ENCODE results near the gene PRDM16. TPM values are rescaled to one million over a fixed set of nuclear protein-coding genes. Genes with fewer than 3 reads are reported as not detected.

The PRDM16 gene
- polyA plus RNA-seq, 1 donor (not counting 4 experiments of a cell fraction or from before 2014, with no cell fraction given), result 0.05 TPM

DNA sequence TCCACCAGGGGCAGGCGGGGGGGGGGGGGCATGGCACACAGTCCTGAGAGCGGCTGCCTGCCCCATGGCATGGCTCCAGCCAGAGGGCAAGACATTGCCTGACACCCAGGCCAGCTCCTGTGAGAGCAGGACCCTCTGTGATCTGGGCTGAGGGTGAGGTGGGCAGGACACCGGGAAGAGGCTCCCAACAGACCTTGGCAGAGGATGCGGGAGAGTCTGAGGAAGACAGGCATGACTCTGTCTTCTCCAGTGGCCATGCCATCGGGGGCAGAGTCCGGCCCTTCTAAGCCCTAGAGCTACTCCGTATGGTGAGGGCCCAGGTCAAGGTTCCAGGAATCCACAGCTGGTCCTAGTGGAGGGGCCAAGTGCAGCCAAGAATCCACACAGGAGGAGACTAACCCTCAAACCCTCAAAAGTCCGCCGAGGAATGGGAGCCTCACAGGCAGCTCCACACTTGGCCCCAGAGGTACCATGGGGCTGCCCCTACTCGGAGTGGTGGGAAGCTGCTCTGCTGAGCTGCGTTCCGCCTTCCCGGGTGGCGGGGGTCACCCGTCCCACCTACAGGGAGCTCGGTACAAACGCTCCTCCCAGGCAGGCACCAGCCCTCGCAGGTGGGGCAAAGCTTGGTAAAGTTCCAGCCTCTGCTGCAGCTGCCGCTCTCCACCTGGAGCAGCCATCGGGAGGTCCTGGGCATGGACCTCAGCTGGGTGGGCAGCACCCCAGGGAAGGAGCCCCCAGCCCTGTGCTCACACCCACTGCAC lies 41.2 kb upstream of the PRDM16 start:
- H4K20me1 ChIP-seq (ENCODE audit: control insufficient read depth, extremely low read depth, insufficient read depth, low read length), result no peaks in the 10 kb centered on the region
- H3K4me3 ChIP-seq (ENCODE audit: control insufficient read depth in 2 of 3, extremely low read depth in 1 of 3, insufficient read depth in 2 of 3, low read depth in 1 of 3, low read length in 3 of 3), result no peak overlapping the region
- dilution Hi-C loops (cut with MboI; ENCODE audit: extremely low pct_ligation_motif_present, low sequenced_read_pairs), result no loop called here
- no peak overlapping the region for H3K9ac ChIP-seq (ENCODE audit: control insufficient read depth, extremely low read depth, insufficient read depth, low read length)
- no peak for FAIRE-seq
- no peaks in the 10 kb centered on the region for H3K79me2 ChIP-seq (ENCODE audit: control insufficient read depth, insufficient read depth, low read length)
- H3K36me3 ChIP-seq (ENCODE audit: control insufficient read depth in 2 of 2, extremely low read depth in 1 of 2, insufficient read depth in 2 of 2, low read length in 2 of 2), result no peaks in the 10 kb centered on the region
- TF ChIP-seq EZH2 (IDR thresholded peaks at IDR 0.05; ENCODE audit: low read length) (no peak), CTCF (optimal IDR thresholded peaks at IDR 0.05 in 1 of 3, IDR thresholded peaks at IDR 0.05 in 1 of 3, conservative IDR thresholded peaks at IDR 0.05 in 1 of 3; ENCODE audit: extremely low read depth in 1 of 3, insufficient read depth in 2 of 3, low read length in 3 of 3) (no peak)
- no peaks in the 10 kb centered on the region for H3K27me3 ChIP-seq (ENCODE audit: control insufficient read depth, extremely low read depth, insufficient read depth, low read length)
- no peak overlapping the region for H2AFZ ChIP-seq (ENCODE audit: control insufficient read depth, low read length)
- H3K4me1 ChIP-seq (ENCODE audit: control insufficient read depth, extremely low read depth, insufficient read depth, low read length), result no peaks in the 10 kb centered on the region
- H3K9me3 ChIP-seq (ENCODE audit: control insufficient read depth, low read depth, low read length), result peaks cover 8% of the 10 kb centered on the region
- no peak for DNase-seq (ENCODE audit: low read depth, low spot score)
- H3K9me1 ChIP-seq (ENCODE audit: control insufficient read depth, extremely low read depth, insufficient read depth, low read length), result no peaks in the 10 kb centered on the region
- no peak overlapping the region for H3K4me2 ChIP-seq (ENCODE audit: control insufficient read depth, extremely low read depth, insufficient read depth, low read depth, low read length)
- no peak overlapping the region for H3K27ac ChIP-seq (ENCODE audit: control insufficient read depth, insufficient read depth, low read length)

- no peaks in the 10 kb centered on the region for H3K36me3 ChIP-seq (ENCODE audit: control insufficient read depth in 2 of 2, extremely low read depth in 1 of 2, insufficient read depth in 2 of 2, low read length in 2 of 2)
- no peak overlapping the region for H3K4me3 ChIP-seq (ENCODE audit: control insufficient read depth in 2 of 3, extremely low read depth in 1 of 3, insufficient read depth in 2 of 3, low read depth in 1 of 3, low read length in 3 of 3)
- no peaks in the 10 kb centered on the region for H4K20me1 ChIP-seq (ENCODE audit: control insufficient read depth, extremely low read depth, insufficient read depth, low read length)
- no peak overlapping the region for H3K9ac ChIP-seq (ENCODE audit: control insufficient read depth, extremely low read depth, insufficient read depth, low read length)
- DNase-seq (ENCODE audit: low read depth, low spot score) (no peak), FAIRE-seq (no peak)
- no peak overlapping the region for H3K27ac ChIP-seq (ENCODE audit: control insufficient read depth, insufficient read depth, low read length)
- no peaks in the 10 kb centered on the region for H3K27me3 ChIP-seq (ENCODE audit: control insufficient read depth, extremely low read depth, insufficient read depth, low read length)
- H3K9me1 ChIP-seq (ENCODE audit: control insufficient read depth, extremely low read depth, insufficient read depth, low read length), result no peaks in the 10 kb centered on the region
- H3K4me1 ChIP-seq (ENCODE audit: control insufficient read depth, extremely low read depth, insufficient read depth, low read length), result no peaks in the 10 kb centered on the region
- no peak overlapping the region for H2AFZ ChIP-seq (ENCODE audit: control insufficient read depth, low read length)
- TF ChIP-seq CTCF (optimal IDR thresholded peaks at IDR 0.05 in 1 of 3, IDR thresholded peaks at IDR 0.05 in 1 of 3, conservative IDR thresholded peaks at IDR 0.05 in 1 of 3; ENCODE audit: extremely low read depth in 1 of 3, insufficient read depth in 2 of 3, low read length in 3 of 3), result no peak
- no peak for TF ChIP-seq EZH2 (IDR thresholded peaks at IDR 0.05; ENCODE audit: low read length)
- H3K79me2 ChIP-seq (ENCODE audit: control insufficient read depth, insufficient read depth, low read length), result no peaks in the 10 kb centered on the region
- dilution Hi-C loops (cut with MboI; ENCODE audit: extremely low pct_ligation_motif_present, low sequenced_read_pairs), result no loop called here
- H3K4me2 ChIP-seq (ENCODE audit: control insufficient read depth, extremely low read depth, insufficient read depth, low read depth, low read length), result no peak overlapping the region
- H3K9me3 ChIP-seq (ENCODE audit: control insufficient read depth, low read depth, low read length), result peaks cover 8% of the 10 kb centered on the region
Observed at GRCh38 chr1:3028531-3029282, 40.3 kb upstream of the PRDM16 start.
